HEK293 (cell line): ENCODE measurements around the gene GALNT9.

Source experiments
- CTCF ChIA-PET: fragments of 350-600 bp; formaldehyde crosslinking; extraction: SDS; loops from one replicate; lab custom pipeline; 2021; ENCODE audit warnings: antibody characterized with exemption; lab: Yijun Ruan, JAX
- POLR2A ChIA-PET: fragments of 300-600 bp; formaldehyde crosslinking; extraction: SDS; loops from one replicate; lab custom pipeline; 2020; ENCODE audit warnings: antibody characterized with exemption, inconsistent platforms; lab: Yijun Ruan, JAX
- H3K27ac ChIP-seq: fragments of 200-500 bp; sonication (Bioruptor generic); 2 replicates; pipeline ENCODE4 v1.5.1; 2014; ENCODE audit warnings: low read depth, low read length, control low read depth, inconsistent platforms; ENCODE audit errors: extremely low read depth
- H3K36me3 ChIP-seq, 2 experiments: fragments of 200-500 bp in 1 of 2; sonication (Bioruptor generic) in 1 of 2; 1 replicate in 1 of 2; 2 replicates in 1 of 2; pipeline ENCODE4 v1.5.1; 2014 to 2017; ENCODE audit warnings: inconsistent platforms in 2 of 2, low read length in 2 of 2; ENCODE audit not compliant: control insufficient read depth in 2 of 2, insufficient read depth in 1 of 2
- H3K4me1 ChIP-seq: fragments of 200-500 bp; sonication (Bioruptor generic); 2 replicates; pipeline ENCODE4 v1.5.1; 2014; ENCODE audit warnings: mild to moderate bottlenecking, low read length, inconsistent platforms; ENCODE audit not compliant: control insufficient read depth, insufficient read depth
- H3K4me3 ChIP-seq: 2 replicates; pipeline ENCODE4 v1.5.1; 2011; ENCODE audit warnings: low read depth, mild to moderate bottlenecking, control low read depth, low read length, moderate library complexity
- H3K9me3 ChIP-seq: fragments of 200-500 bp; sonication (Bioruptor generic); 2 replicates; pipeline ENCODE4 v1.5.1; 2014; ENCODE audit warnings: low read depth, low read length, inconsistent platforms; ENCODE audit not compliant: control insufficient read depth, insufficient read depth
- BCL11B ChIP-seq: fragments of 450-650 bp; formaldehyde crosslinking; IDR thresholded peaks from 2 replicates; pipeline ENCODE4 v1.5.1; 2016; ENCODE audit warnings: low read depth, missing biosample characterization, missing genetic modification characterization
- BCL6B ChIP-seq: fragments of 450-650 bp; formaldehyde crosslinking; IDR thresholded peaks from 2 replicates; pipeline ENCODE4 v1.5.1; 2017; ENCODE audit warnings: missing biosample characterization, missing genetic modification characterization
- GFI1B ChIP-seq: fragments of 450-650 bp; formaldehyde crosslinking; IDR thresholded peaks from 2 replicates; pipeline ENCODE4 v1.5.1; 2016; ENCODE audit warnings: missing biosample characterization, missing genetic modification characterization
- GLI2 ChIP-seq: fragments of 450-650 bp; formaldehyde crosslinking; IDR thresholded peaks from 2 replicates; pipeline ENCODE4; 2017; ENCODE audit warnings: missing biosample characterization, missing genetic modification characterization, low read depth, borderline replicate concordance
- GLI4 ChIP-seq: fragments of 450-650 bp; formaldehyde crosslinking; IDR thresholded peaks from 2 replicates; pipeline ENCODE4 v1.5.1; 2016; ENCODE audit warnings: missing biosample characterization, missing genetic modification characterization
- KLF17 ChIP-seq: fragments of 450-650 bp; formaldehyde crosslinking; IDR thresholded peaks from 2 replicates; pipeline ENCODE4 v1.5.1; 2016; ENCODE audit warnings: missing biosample characterization, missing genetic modification characterization
- KLF8 ChIP-seq: fragments of 450-650 bp; formaldehyde crosslinking; IDR thresholded peaks from 2 replicates; pipeline ENCODE4 v1.5.1; 2016; ENCODE audit warnings: missing biosample characterization, missing genetic modification characterization
- KLF9 ChIP-seq: fragments of 450-650 bp; formaldehyde crosslinking; IDR thresholded peaks from 2 replicates; pipeline ENCODE4 v1.5.1; 2016; ENCODE audit warnings: missing biosample characterization, missing genetic modification characterization, low read depth
- SALL2 ChIP-seq: fragments of 450-650 bp; formaldehyde crosslinking; IDR thresholded peaks from 2 replicates; pipeline ENCODE4 v1.5.0; 2017; ENCODE audit warnings: missing biosample characterization, mild to moderate bottlenecking, missing genetic modification characterization, borderline replicate concordance
- SCRT1 ChIP-seq: fragments of 450-650 bp; formaldehyde crosslinking; IDR thresholded peaks from 2 replicates; pipeline ENCODE4 v1.5.1; 2016; ENCODE audit warnings: missing biosample characterization, missing genetic modification characterization, borderline replicate concordance
- ZFP37 ChIP-seq: fragments of 450-650 bp; formaldehyde crosslinking; IDR thresholded peaks from 2 replicates; pipeline ENCODE4 v1.5.1; 2016; ENCODE audit warnings: missing biosample characterization, missing genetic modification characterization
- ZNF121 ChIP-seq: fragments of 450-650 bp; formaldehyde crosslinking; IDR thresholded peaks from 2 replicates; pipeline ENCODE4 v1.5.1; 2016; ENCODE audit warnings: missing biosample characterization, missing genetic modification characterization
- ZNF133 ChIP-seq: fragments of 450-650 bp; formaldehyde crosslinking; IDR thresholded peaks from 2 replicates; pipeline ENCODE4 v1.5.1; 2016; ENCODE audit warnings: missing biosample characterization, missing genetic modification characterization
- ZNF157 ChIP-seq: fragments of 450-650 bp; formaldehyde crosslinking; IDR thresholded peaks from 2 replicates; pipeline ENCODE4 v1.5.1; 2016; ENCODE audit warnings: missing biosample characterization, missing genetic modification characterization
- ZNF2 ChIP-seq: fragments of 450-650 bp; formaldehyde crosslinking; IDR thresholded peaks from 2 replicates; pipeline ENCODE4 v1.5.1; 2016; ENCODE audit warnings: missing biosample characterization, missing genetic modification characterization
- ZNF23 ChIP-seq: fragments of 450-650 bp; formaldehyde crosslinking; IDR thresholded peaks from 2 replicates; pipeline ENCODE4 v1.5.1; 2016; ENCODE audit warnings: missing biosample characterization, missing genetic modification characterization, borderline replicate concordance
- ZNF239 ChIP-seq: fragments of 450-650 bp; formaldehyde crosslinking; IDR thresholded peaks from 2 replicates; pipeline ENCODE4 v1.5.1; 2016; ENCODE audit warnings: missing biosample characterization, missing genetic modification characterization
- ZNF274 ChIP-seq, 2 experiments: fragments of 200-500 bp in 1 of 2; fragments of 450-650 bp in 1 of 2; sonication (Bioruptor generic) in 1 of 2; formaldehyde crosslinking in 1 of 2; IDR thresholded peaks; 2 replicates each; pipeline versions ENCODE4 v1.5.1 to v1.6.1; 2014 to 2016; ENCODE audit warnings: borderline replicate concordance in 1 of 2, inconsistent platforms in 1 of 2, low read length in 1 of 2, missing biosample characterization in 1 of 2, missing genetic modification characterization in 1 of 2
- ZNF280D ChIP-seq: fragments of 450-650 bp; formaldehyde crosslinking; IDR thresholded peaks from 2 replicates; pipeline ENCODE4 v1.5.1; 2016; ENCODE audit warnings: missing biosample characterization, missing genetic modification characterization
- ZNF324 ChIP-seq: fragments of 450-650 bp; formaldehyde crosslinking; IDR thresholded peaks from 2 replicates; pipeline ENCODE4 v1.5.1; 2016; ENCODE audit warnings: missing biosample characterization, missing genetic modification characterization
- ZNF341 ChIP-seq: fragments of 450-650 bp; formaldehyde crosslinking; IDR thresholded peaks from 2 replicates; pipeline ENCODE4; 2016; ENCODE audit warnings: low read depth, missing biosample characterization, missing genetic modification characterization
- ZNF366 ChIP-seq: fragments of 450-650 bp; formaldehyde crosslinking; conservative IDR thresholded peaks from 2 replicates; pipeline ENCODE4 v1.5.1; 2016; ENCODE audit warnings: missing biosample characterization, missing genetic modification characterization
- ZNF394 ChIP-seq: fragments of 450-650 bp; formaldehyde crosslinking; IDR thresholded peaks from 2 replicates; pipeline ENCODE4 v1.5.1; 2016; ENCODE audit warnings: missing biosample characterization, missing genetic modification characterization, mild to moderate bottlenecking, moderate library complexity, borderline replicate concordance
- ZNF558 ChIP-seq: fragments of 450-650 bp; formaldehyde crosslinking; IDR thresholded peaks from 2 replicates; pipeline ENCODE4 v1.5.1; 2016; ENCODE audit warnings: missing biosample characterization, missing genetic modification characterization
- ZNF596 ChIP-seq: fragments of 450-650 bp; IDR thresholded peaks from 2 replicates; pipeline ENCODE4 v1.5.0; 2018; ENCODE audit warnings: missing biosample characterization, mild to moderate bottlenecking, missing genetic modification characterization, moderate library complexity
- ZNF654 ChIP-seq: fragments of 450-650 bp; formaldehyde crosslinking; IDR thresholded peaks from 2 replicates; pipeline ENCODE4 v1.5.1; 2016; ENCODE audit warnings: low read depth, missing biosample characterization, missing genetic modification characterization
- ZNF76 ChIP-seq: fragments of 450-650 bp; formaldehyde crosslinking; IDR thresholded peaks from 2 replicates; pipeline ENCODE4; 2016; ENCODE audit warnings: low read depth, missing biosample characterization, missing genetic modification characterization, borderline replicate concordance
- ZNF777 ChIP-seq: fragments of 450-650 bp; formaldehyde crosslinking; IDR thresholded peaks from 2 replicates; pipeline ENCODE4 v1.5.1; 2017; ENCODE audit warnings: missing biosample characterization, missing genetic modification characterization, borderline replicate concordance
- ZNF830 ChIP-seq: fragments of 450-650 bp; IDR thresholded peaks from 2 replicates; pipeline ENCODE4 v1.5.0; 2018; ENCODE audit warnings: missing biosample characterization, missing genetic modification characterization, low read depth, mild to moderate bottlenecking, moderate library complexity

The GALNT9 gene

GRCh38 chr12:132230381-132230780 lies 99.0 kb downstream of the GALNT9 start (continued):
- TF ChIP-seq GLI2 (tag by site-specific recombination) = no peak
- TF ChIP-seq ZNF341 = no peak
- no peak for TF ChIP-seq KLF9
- TF ChIP-seq ZNF654 (tag by site-specific recombination) = no peak

DNA sequence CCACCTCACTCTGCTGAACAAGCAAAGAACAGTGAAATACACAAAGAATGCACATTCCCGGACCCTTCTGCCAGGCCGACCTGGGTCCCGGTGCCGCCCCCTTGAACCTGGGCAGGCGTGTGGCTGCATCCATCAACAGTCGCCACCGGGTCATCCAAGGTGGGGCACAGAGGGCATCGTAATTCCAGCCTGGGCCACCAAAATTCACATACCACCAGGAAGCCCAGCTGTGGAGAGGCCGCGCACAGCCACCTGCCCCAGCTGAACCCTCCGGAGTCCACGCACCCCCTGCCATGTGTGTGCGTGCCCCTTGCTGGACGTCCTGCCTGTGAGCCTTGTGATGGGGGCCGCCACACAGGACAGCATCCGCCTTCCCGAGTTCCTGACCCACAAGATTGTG lies 99.5 kb downstream of the GALNT9 start:
- H3K9me3 ChIP-seq = no peaks in the 10 kb centered on the region
- ChIA-PET CTCF (interaction anchor here (1.1 to 2.2 kb wide), 2 partner anchors 11 to 14 kb away, joined by 3 to 7 read pairs; no protein-coding TSS in a partner anchor), POLR2A (no interaction called here)
- no peaks in the 10 kb centered on the region for H3K4me1 ChIP-seq
- TF ChIP-seq ZNF76 (tag by site-specific recombination) = no peak
- TF ChIP-seq ZNF596 (tag by site-specific recombination) = no peak
- TF ChIP-seq SCRT1 (tag by site-specific recombination) = no peak
- TF ChIP-seq ZFP37 (tag by site-specific recombination) = no peak
- TF ChIP-seq KLF17 = no peak
- no peak overlapping the region for H3K4me3 ChIP-seq
- no peak overlapping the region for H3K27ac ChIP-seq
- H3K36me3 ChIP-seq = no peaks in the 10 kb centered on the region

DNA sequence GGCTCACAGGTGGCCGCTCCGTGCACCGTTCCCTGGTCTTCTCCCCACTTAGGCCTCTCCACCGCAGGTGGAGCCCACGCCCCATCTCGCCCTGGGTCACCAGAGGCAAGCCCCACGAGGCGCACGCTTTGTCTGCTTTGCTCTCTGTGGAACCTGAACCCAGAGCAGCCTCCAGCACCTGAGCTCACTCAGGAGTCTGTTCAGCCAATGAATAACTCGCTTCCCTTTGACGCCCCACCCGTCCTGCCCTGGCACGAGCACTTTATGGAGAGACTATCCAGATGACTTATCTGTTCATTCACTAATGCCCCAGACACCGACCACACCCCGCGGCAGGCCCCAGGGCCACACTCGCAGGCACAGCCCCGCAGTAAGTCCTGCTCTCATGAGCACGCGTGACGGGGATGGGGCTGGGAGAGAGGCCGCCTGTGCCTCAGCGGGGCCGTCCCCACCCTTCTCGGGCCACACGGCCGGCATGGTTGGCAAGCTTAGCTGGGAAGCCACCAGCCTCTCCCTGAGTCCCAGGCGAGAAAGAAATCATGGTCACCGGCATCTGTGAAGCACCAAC lies 100.1 kb downstream of the GALNT9 start:
- no peak for TF ChIP-seq BCL11B (tag by site-specific recombination)
- TF ChIP-seq SALL2 (tag by site-specific recombination) = no peak
- TF ChIP-seq ZNF777 (tag by site-specific recombination) = no peak
- TF ChIP-seq ZNF324 (tag by site-specific recombination) = no peak
- TF ChIP-seq ZNF121 (tag by site-specific recombination) = no peak
- no peak for TF ChIP-seq ZNF274 (IDR thresholded peaks at IDR 0.05; ENCODE audit: low read length)
- no peak for TF ChIP-seq ZNF274 (tag by site-specific recombination; IDR thresholded peaks at IDR 0.05; ENCODE audit: borderline replicate concordance)
- no peak for TF ChIP-seq BCL6B (tag by site-specific recombination)
- TF ChIP-seq ZNF830 (tag by site-specific recombination) = no peak
- no peak for TF ChIP-seq ZNF239
- no peak for TF ChIP-seq ZNF157
- no peak for TF ChIP-seq ZNF558 (tag by site-specific recombination)
- TF ChIP-seq ZNF133 (tag by site-specific recombination) = no peak
- no peak for TF ChIP-seq KLF8 (tag by site-specific recombination)
- TF ChIP-seq GFI1B (tag by site-specific recombination) = no peak
- TF ChIP-seq ZNF280D (tag by site-specific recombination) = no peak
- no peak for TF ChIP-seq ZNF2 (tag by site-specific recombination)
- no peak for TF ChIP-seq ZNF23 (tag by site-specific recombination)
- TF ChIP-seq GLI4 = no peak
- TF ChIP-seq ZNF394 = no peak
- TF ChIP-seq ZNF366 (tag by site-specific recombination) = no peak
- no peak overlapping the region for H3K4me3 ChIP-seq
- no peaks in the 10 kb centered on the region for H3K4me1 ChIP-seq
- ChIA-PET CTCF (interaction anchor here (1.1 to 2.2 kb wide), 2 partner anchors 10 to 15 kb away, joined by 3 to 7 read pairs; no protein-coding TSS in a partner anchor), POLR2A (no interaction called here)
- H3K9me3 ChIP-seq = no peaks in the 10 kb centered on the region
- no peak overlapping the region for H3K27ac ChIP-seq
- H3K36me3 ChIP-seq = no peaks in the 10 kb centered on the region
